H1 (cell line): Measurements from ENCODE around the gene UNC79. TPM values are rescaled to one million over a fixed set of nuclear protein-coding genes. Genes with fewer than 3 reads are reported as not detected.

ENCODE experiments used
- CTCF ChIA-PET: fragments of 300-600 bp; sonication (Branson Sonifier 250); formaldehyde crosslinking; loops from one replicate; lab custom pipeline; 2021; ENCODE audit not compliant: partially characterized antibody; lab: Charles Lee
- POLR2A ChIA-PET: fragments of 300-600 bp; sonication (Branson Sonifier 250); formaldehyde crosslinking; loops from one replicate; lab custom pipeline; 2021; ENCODE audit warnings: inconsistent platforms; ENCODE audit not compliant: partially characterized antibody; lab: Charles Lee
- DNase-seq, 2 experiments: peaks; one replicate each; pipeline versions ENCODE4 v3.0.0 to v3.0.0-alpha.2; 2010 to 2022; ENCODE audit warnings: low spot score in 2 of 2, low read depth in 1 of 2, mixed read lengths in 1 of 2
- FAIRE-seq: peaks from 2 replicates; lab custom pipeline; 2011; peaks lifted over from hg19 to GRCh38; lab: Jason Lieb, UNC
- H2AFZ ChIP-seq: 2 replicates; pipeline ENCODE4 v1.8.1; 2012; ENCODE audit warnings: low read length, inconsistent platforms
- H2AK5ac ChIP-seq: 2 replicates; pipeline ENCODE4 v1.6.1; 2013; ENCODE audit warnings: low read depth, low read length
- H2BK120ac ChIP-seq: replicated peaks from 2 replicates; pipeline ENCODE3; 2013; ENCODE audit warnings: low read depth, low read length, inconsistent platforms
- H2BK12ac ChIP-seq: 2 replicates; pipeline ENCODE4 v1.6.1; 2013; ENCODE audit warnings: low read depth, low read length
- H2BK15ac ChIP-seq: 2 replicates; pipeline ENCODE4 v1.6.1; 2013; ENCODE audit warnings: low read length
- H2BK20ac ChIP-seq: 2 replicates; pipeline ENCODE4 v1.6.1; 2013; ENCODE audit warnings: low read length
- H2BK5ac ChIP-seq: 2 replicates; pipeline ENCODE4 v1.6.1; 2013; ENCODE audit warnings: low read depth, low read length
- H3K14ac ChIP-seq: 2 replicates; pipeline ENCODE4 v1.6.1; 2013; ENCODE audit warnings: inconsistent platforms; ENCODE audit not compliant: insufficient read length
- H3K18ac ChIP-seq: 2 replicates; pipeline ENCODE4 v1.6.1; 2013; ENCODE audit warnings: low read length; ENCODE audit errors: extremely low read depth
- H3K23ac ChIP-seq: 2 replicates; pipeline ENCODE4 v1.6.1; 2013; ENCODE audit warnings: inconsistent platforms; ENCODE audit not compliant: insufficient read length
- H3K23me2 ChIP-seq: 2 replicates; pipeline ENCODE4 v1.6.1; 2013; ENCODE audit warnings: low read depth, low read length
- H3K27ac ChIP-seq: 2 replicates; pipeline ENCODE4 v1.6.1; 2011; ENCODE audit warnings: low read depth, low read length, inconsistent platforms
- H3K27me3 ChIP-seq, 4 experiments: replicated peaks in 1 of 4; 1 replicate in 1 of 4; 2 replicates in 3 of 4; pipeline versions ENCODE4 v1.6.1 to v1.8.1; 2011 to 2013; ENCODE audit warnings: low read length in 3 of 4, mild to moderate bottlenecking in 3 of 4, inconsistent platforms in 2 of 4, mixed read lengths in 2 of 4, moderate library complexity in 1 of 4; ENCODE audit not compliant: control insufficient read depth in 3 of 4, insufficient read depth in 3 of 4; ENCODE audit errors: extremely low read depth in 1 of 4
- H3K36me3 ChIP-seq, 4 experiments: 2 replicates each; pipeline versions ENCODE4 v1.6.1 to v1.8.1; 2011 to 2013; ENCODE audit warnings: mild to moderate bottlenecking in 4 of 4, low read length in 3 of 4, moderate library complexity in 2 of 4, control low read depth in 1 of 4, inconsistent platforms in 1 of 4; ENCODE audit not compliant: insufficient read depth in 4 of 4, control insufficient read depth in 2 of 4
- H3K4ac ChIP-seq: replicated peaks from 2 replicates; pipeline ENCODE3; 2013; ENCODE audit warnings: low read length, low read depth, mixed read lengths, inconsistent platforms; ENCODE audit not compliant: insufficient read length
- H3K4me1 ChIP-seq, 4 experiments: replicated peaks in 1 of 4; 1 replicate in 1 of 4; 2 replicates in 3 of 4; pipeline versions ENCODE4 v1.6.1 to v1.8.1; 2011 to 2013; ENCODE audit warnings: low read length in 3 of 4, inconsistent platforms in 2 of 4, mixed read lengths in 1 of 4; ENCODE audit not compliant: insufficient read depth in 4 of 4, control insufficient read depth in 3 of 4
- H3K4me2 ChIP-seq, 2 experiments: 2 replicates each; pipeline versions ENCODE4 v1.6.1 to v1.8.1; 2011 to 2013; ENCODE audit warnings: low read depth in 2 of 2, low read length in 2 of 2, control low read depth in 1 of 2, inconsistent platforms in 1 of 2, mild to moderate bottlenecking in 1 of 2; ENCODE audit not compliant: insufficient read depth in 1 of 2
- H3K4me3 ChIP-seq, 4 experiments: fragments of 200-600, 300-600 bp in 1 of 4; sonication (generic), shearing (Covaris generic), sonication (Bioruptor Twin) in 1 of 4; 2 replicates each; pipeline versions ENCODE4 v1.5.1 to v1.8.1; 2011 to 2016; ENCODE audit warnings: low read length in 4 of 4, low read depth in 3 of 4, control low read depth in 2 of 4, inconsistent platforms in 2 of 4, mild to moderate bottlenecking in 2 of 4, mixed read lengths in 1 of 4, moderate library complexity in 1 of 4; ENCODE audit not compliant: insufficient read depth in 2 of 4; ENCODE audit errors: extremely low read depth in 1 of 4
- H3K56ac ChIP-seq: replicated peaks from 2 replicates; pipeline ENCODE3; 2013; ENCODE audit warnings: low read depth, mild to moderate bottlenecking, mixed read lengths, low read length, inconsistent platforms; ENCODE audit not compliant: insufficient read length
- H3K79me1 ChIP-seq: 2 replicates; pipeline ENCODE4 v1.6.1; 2013; ENCODE audit warnings: low read depth, low read length, control low read depth
- H3K79me2 ChIP-seq, 2 experiments: 2 replicates each; pipeline versions ENCODE4 v1.6.1 to v1.8.1; 2012 to 2013; ENCODE audit warnings: low read length in 2 of 2, mild to moderate bottlenecking in 2 of 2, inconsistent platforms in 1 of 2; ENCODE audit not compliant: insufficient read depth in 2 of 2, control insufficient read depth in 1 of 2
- H3K9ac ChIP-seq, 4 experiments: replicated peaks in 1 of 4; 1 replicate in 1 of 4; 2 replicates in 3 of 4; pipeline versions ENCODE4 v1.6.1 to v1.8.1; 2011 to 2013; ENCODE audit warnings: low read depth in 3 of 4, low read length in 3 of 4, control low read depth in 2 of 4, mild to moderate bottlenecking in 2 of 4, moderate library complexity in 2 of 4, inconsistent platforms in 1 of 4; ENCODE audit errors: extremely low read depth in 1 of 4
- H3K9me3 ChIP-seq, 2 experiments: 2 replicates each; pipeline versions ENCODE4 v1.6.1 to v1.8.1; 2012 to 2013; ENCODE audit warnings: mild to moderate bottlenecking in 2 of 2, moderate library complexity in 2 of 2, control low read depth in 1 of 2, inconsistent platforms in 1 of 2, low read depth in 1 of 2, low read length in 1 of 2, mixed read lengths in 1 of 2; ENCODE audit not compliant: insufficient read depth in 2 of 2
- H4K20me1 ChIP-seq, 2 experiments: replicated peaks in 1 of 2; 2 replicates each; pipeline versions ENCODE3 to v1.8.1; 2011 to 2013; ENCODE audit warnings: inconsistent platforms in 2 of 2, low read length in 2 of 2, mild to moderate bottlenecking in 1 of 2; ENCODE audit not compliant: insufficient read depth in 2 of 2, control insufficient read depth in 1 of 2
- H4K5ac ChIP-seq: 2 replicates; pipeline ENCODE4 v1.6.1; 2013; ENCODE audit warnings: low read length, low read depth, mixed read lengths, inconsistent platforms; ENCODE audit not compliant: insufficient read length
- H4K8ac ChIP-seq: 2 replicates; pipeline ENCODE4 v1.8.0; 2013; ENCODE audit warnings: mild to moderate bottlenecking, moderate library complexity, low read length, inconsistent platforms; ENCODE audit not compliant: insufficient read depth; ENCODE audit errors: extremely low read depth
- H4K91ac ChIP-seq: replicated peaks from 2 replicates; pipeline ENCODE3; 2013; ENCODE audit warnings: low read length, mixed read lengths, inconsistent platforms; ENCODE audit not compliant: insufficient read length
- BACH1 ChIP-seq: IDR thresholded peaks from 2 replicates; pipeline ENCODE4 v1.6.1; 2012; ENCODE audit warnings: low read length, improper control_type of control experiment
- CREB1 ChIP-seq: IDR thresholded peaks from 2 replicates; pipeline ENCODE4 v1.6.1; 2012; ENCODE audit warnings: inconsistent platforms
- CTBP2 ChIP-seq: IDR thresholded peaks from 2 replicates; pipeline ENCODE4 v1.7.0; 2011; ENCODE audit warnings: borderline replicate concordance, mild to moderate bottlenecking, moderate library complexity, mixed read lengths, low read length; ENCODE audit not compliant: insufficient read depth, insufficient read length
- HDAC2 ChIP-seq, 2 experiments: fragments of 300-600 bp in 1 of 2; sonication (generic) in 1 of 2; IDR thresholded peaks; 2 replicates each; pipeline ENCODE4 v1.6.1; 2011 to 2012; ENCODE audit warnings: low read depth in 2 of 2, low read length in 2 of 2, mild to moderate bottlenecking in 2 of 2, moderate library complexity in 2 of 2, borderline replicate concordance in 1 of 2, inconsistent platforms in 1 of 2
- HDAC6 ChIP-seq: IDR thresholded peaks from one replicate; pipeline ENCODE4 v1.7.1; 2012; ENCODE audit warnings: low read depth, mild to moderate bottlenecking, inconsistent platforms, low read length, moderate library complexity
- KDM1A ChIP-seq: fragments of 200-600, 300-600 bp; sonication (generic); IDR thresholded peaks from 2 replicates; pipeline ENCODE4 v1.7.1; 2016; ENCODE audit warnings: mild to moderate bottlenecking, low read length, borderline replicate concordance
- POU5F1 ChIP-seq: IDR thresholded peaks from 2 replicates; pipeline ENCODE4 v1.6.1; 2011; ENCODE audit warnings: low read depth, mild to moderate bottlenecking, low read length, moderate library complexity
- RBBP5 ChIP-seq: IDR thresholded peaks from 2 replicates; pipeline ENCODE4 v1.7.1; 2012; ENCODE audit warnings: low read depth, mild to moderate bottlenecking, inconsistent platforms, low read length, moderate library complexity, borderline replicate concordance
- RFX5 ChIP-seq: IDR thresholded peaks from 2 replicates; pipeline ENCODE4 v1.6.1; 2011; ENCODE audit warnings: low read depth, low read length, improper control_type of control experiment, borderline replicate concordance
- RXRA ChIP-seq: IDR thresholded peaks from 2 replicates; pipeline ENCODE4 v1.6.1; 2011; ENCODE audit warnings: low read depth, mild to moderate bottlenecking, low read length, moderate library complexity; ENCODE audit not compliant: insufficient read depth
- TAF1 ChIP-seq: IDR thresholded peaks from 2 replicates; pipeline ENCODE4 v1.6.1; 2011; ENCODE audit warnings: mild to moderate bottlenecking, low read depth, low read length
- TAF7 ChIP-seq: optimal IDR thresholded peaks from 2 replicates; pipeline ENCODE3; 2011; ENCODE audit warnings: low read depth, mild to moderate bottlenecking, inconsistent platforms, low read length, moderate library complexity, borderline replicate concordance
- YY1 ChIP-seq: IDR thresholded peaks from 2 replicates; pipeline ENCODE4 v1.6.1; 2011; ENCODE audit warnings: low read depth, mild to moderate bottlenecking, low read length
- polyA plus RNA-seq, 7 experiments: library from polyadenylated mRNA; depleted of rRNA in 3 of 7; stranded (reverse) in 5 of 7; unstranded in 2 of 7; fragments of >200 nt in 5 of 7; fragments of 200-250 nt in 2 of 7; gene quantifications; 1 replicate in 5 of 7; 2 replicates in 1 of 7; 4 replicates in 1 of 7; pipeline versions ENCODE4 v1.2.1 to v1.2.3, GENCODE V29; 2011 to 2013; ENCODE audit warnings: missing spikeins in 2 of 7, mixed read lengths in 2 of 7
- total RNA-seq: library from RNA; stranded (reverse); fragmentation: NEBNext Ultra II Directional; extraction: Animal tissue kit (Norgen Biotek cat#: 25700); gene quantifications from 2 replicates; pipeline ENCODE4 v1.2.1, GENCODE V29; 2021
- TF ChIP-seq, protein P1 (sequence below): IDR thresholded peaks from 2 replicates; pipeline ENCODE4 v1.6.1; 2012; ENCODE audit warnings: inconsistent platforms

UNC79 gene
- total and polyA plus RNA-seq, 2 of the 8 experiments (the other 6 are each of a cell fraction or from before 2014, with no cell fraction given), result 1.8 to 2.3 TPM

DNA sequence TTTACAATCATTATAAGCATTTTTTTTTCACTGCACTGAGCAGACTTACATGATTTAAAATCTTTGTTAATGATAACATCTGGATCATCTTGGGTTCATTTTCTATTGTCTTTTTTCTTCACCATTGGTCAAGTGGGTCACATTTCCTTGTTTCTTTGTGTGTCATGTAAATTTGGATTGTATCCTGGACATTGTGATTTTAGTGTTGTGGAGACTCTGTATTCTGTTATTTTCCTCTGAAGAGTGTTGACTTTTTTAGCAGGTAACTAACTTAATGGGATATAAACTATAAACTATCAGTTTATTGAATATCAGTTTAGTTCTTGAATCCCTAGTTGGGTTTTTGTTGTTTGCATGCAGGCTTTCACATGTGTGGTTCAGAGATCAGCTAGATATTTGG lies 4.0 kb upstream of the UNC79 start:
- FAIRE-seq, result no peak
- no peak overlapping the region for H2BK5ac ChIP-seq
- no peak overlapping the region for H3K4me3 ChIP-seq
- no peak overlapping the region for H2AK5ac ChIP-seq
- H4K5ac ChIP-seq, result no peak overlapping the region
- no peak for DNase-seq
- ChIA-PET CTCF (no interaction called here), POLR2A (no interaction called here)
- H3K27ac ChIP-seq, result no peak overlapping the region
- no peak overlapping the region for H3K4me2 ChIP-seq
- no peak overlapping the region for H3K4ac ChIP-seq
- no peaks in the 10 kb centered on the region for H3K79me2 ChIP-seq
- TF ChIP-seq RXRA, result no peak
- TF ChIP-seq CREB1, result no peak
- no peak for TF ChIP-seq CTBP2
- TF ChIP-seq RFX5, result no peak
- TF ChIP-seq KDM1A, result no peak
- no peak for TF ChIP-seq HDAC2 (IDR thresholded peaks at IDR 0.05; ENCODE audit: borderline replicate concordance in 1 of 2, low read depth in 2 of 2, low read length in 2 of 2)
- no peak for TF ChIP-seq TAF7
- TF ChIP-seq HDAC6, result no peak
- TF ChIP-seq RBBP5, result no peak
- TF ChIP-seq TAF1, result no peak
- no peak for TF ChIP-seq BACH1
- no peak for TF ChIP-seq YY1
- TF ChIP-seq, protein P1, sequence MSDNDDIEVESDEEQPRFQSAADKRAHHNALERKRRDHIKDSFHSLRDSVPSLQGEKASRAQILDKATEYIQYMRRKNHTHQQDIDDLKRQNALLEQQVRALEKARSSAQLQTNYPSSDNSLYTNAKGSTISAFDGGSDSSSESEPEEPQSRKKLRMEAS, result no peak
- no peak for TF ChIP-seq POU5F1
- 0 out of 4 replicates have a peak, but pooled peaks cover 0 to 5% of the 10 kb centered on the region in 2 experiments for H3K9me3 ChIP-seq
- no peak overlapping the region for H2BK15ac ChIP-seq
- no peak overlapping the region for H3K56ac ChIP-seq
- H3K9ac ChIP-seq, result no peak overlapping the region
- H3K23ac ChIP-seq, result no peak overlapping the region
- H2AFZ ChIP-seq, result no peak overlapping the region
- H3K36me3 ChIP-seq, result no peaks in the 10 kb centered on the region
- H2BK20ac ChIP-seq, result no peak overlapping the region
- peaks cover 0 to 3% (median 1%) of the 10 kb centered on the region in 4 experiments; a peak in 3 of 7 replicates for H3K27me3 ChIP-seq
- H2BK12ac ChIP-seq, result no peak overlapping the region
- H4K20me1 ChIP-seq, result no peaks in the 10 kb centered on the region
- no peak overlapping the region for H4K8ac ChIP-seq
- peaks cover 0 to 4% (median 4%) of the 10 kb centered on the region in 4 experiments; a peak in 4 of 7 replicates for H3K4me1 ChIP-seq
- H2BK120ac ChIP-seq, result no peak overlapping the region
- no peak overlapping the region for H3K14ac ChIP-seq
- no peak overlapping the region for H3K18ac ChIP-seq
- no peak overlapping the region for H4K91ac ChIP-seq
- no peaks in the 10 kb centered on the region for H3K79me1 ChIP-seq
- H3K23me2 ChIP-seq, result peaks cover 12% of the 10 kb centered on the region
